Fibroblast of pulmonary artery (primary cell): ENCODE results near the gene SMIM1.

Experiments used
- DNase-seq: peaks from one replicate; pipeline ENCODE4 v3.0.0-alpha.2; 2010; ENCODE audit warnings: low read depth
- H3K4me3 ChIP-seq: replicated peaks from 2 replicates; pipeline ENCODE4 v1.5.1; 2011; ENCODE audit warnings: low read depth, mild to moderate bottlenecking, control low read depth, low read length, moderate library complexity
- CTCF ChIP-seq: IDR thresholded peaks from 2 replicates; pipeline ENCODE4 v1.5.1; 2011; ENCODE audit warnings: mild to moderate bottlenecking, control low read depth, low read length, inconsistent platforms; ENCODE audit errors: missing control alignments

SMIM1 gene

GRCh38 chr1:3743826-3744225 lies 28.7 kb upstream of the SMIM1 start:
- no peak overlapping the region for H3K4me3 ChIP-seq
- DNase-seq, result no peak
- no peak for TF ChIP-seq CTCF

- TF ChIP-seq CTCF, result no peak
- no peak for DNase-seq
- no peak overlapping the region for H3K4me3 ChIP-seq
Measured at GRCh38 chr1:3744646-3745045, 27.9 kb upstream of the SMIM1 start.

- H3K4me3 ChIP-seq, result no peak overlapping the region
- DNase-seq, result no peak
- TF ChIP-seq CTCF, result no peak
Measured at GRCh38 chr1:3745071-3745470, 27.5 kb upstream of the SMIM1 start.

GRCh38 chr1:3745590-3746381 lies 26.8 kb upstream of the SMIM1 start:
- no peak overlapping the region for H3K4me3 ChIP-seq
- no peak for TF ChIP-seq CTCF
- DNase-seq, result no peak

- peak overlapping the region; percentile 67 for H3K4me3 ChIP-seq
- no peak for DNase-seq
- no peak for TF ChIP-seq CTCF
Measured at GRCh38 chr1:3746389-3746829, 26.1 kb upstream of the SMIM1 start.

GRCh38 chr1:3746830-3747521 lies 25.6 kb upstream of the SMIM1 start:
- TF ChIP-seq CTCF, result no peak
- DNase-seq, result peak; percentile 70
- peak overlapping the region; percentile 67 for H3K4me3 ChIP-seq
